Stimulated activated CD4-positive, alpha-beta T cell treated with anti-CD3 and anti-CD28 coated beads, Interleukin-15, amount 100 ng/mL, for 24 hours (primary cell): Measurements from ENCODE around the gene ANKS1A.
"Not testable (repeated sequence)": the region's sequence is repeated elsewhere in the genome, so short reads cannot be mapped to it uniquely, and the experiment has no call there.

Source experiments
- DNase-seq: peaks from one replicate; pipeline ENCODE4 v3.0.0-alpha.2; 2020

Gene ANKS1A

DNA sequence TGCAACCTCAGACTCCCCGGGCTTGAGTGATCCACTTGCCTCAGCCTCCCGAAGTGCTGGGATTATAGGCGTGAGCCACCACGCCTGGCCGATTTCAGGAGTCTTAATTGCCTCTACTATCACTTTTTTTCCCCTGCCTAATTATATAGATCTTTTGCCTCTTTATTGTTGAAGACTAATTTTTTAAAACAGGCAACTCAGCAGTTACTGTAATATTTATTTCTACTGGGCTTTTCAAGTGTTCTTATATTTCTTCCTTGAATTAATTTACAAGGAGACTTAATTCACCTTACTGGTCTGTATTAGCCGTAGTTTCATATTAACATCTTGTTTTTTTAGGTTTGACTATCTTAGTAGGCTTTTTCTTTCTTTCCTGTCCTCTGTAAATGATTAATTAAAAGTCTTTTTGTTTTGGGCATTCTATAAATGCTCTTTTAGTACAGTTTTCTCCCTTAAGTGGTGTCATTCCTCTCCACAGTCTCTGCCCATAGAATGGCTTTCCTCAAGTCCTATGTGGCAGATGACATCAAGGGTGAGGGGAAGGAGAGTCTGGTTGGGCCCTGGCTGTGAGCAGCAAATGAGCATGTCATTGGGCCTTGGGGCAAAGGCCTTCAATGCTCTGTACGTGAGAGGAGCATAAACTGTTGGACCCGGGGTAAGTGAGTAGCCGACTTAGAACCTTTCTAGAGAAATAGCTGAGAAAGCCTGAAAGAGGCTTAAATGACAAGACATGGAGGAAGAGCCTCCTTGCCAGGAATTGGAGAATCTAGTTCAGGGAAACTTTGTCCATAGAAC lies 36.0 kb downstream of the ANKS1A start:
- no peak for DNase-seq

- no peak for DNase-seq
Observed at GRCh38 chr6:34926655-34927054, 37.6 kb downstream of the ANKS1A start.

- DNase-seq, result no peak
Observed at GRCh38 chr6:34928220-34928619, 39.2 kb downstream of the ANKS1A start.

GRCh38 chr6:34928695-34929094 lies 39.6 kb downstream of the ANKS1A start:
- no peak for DNase-seq

- no peak for DNase-seq
Observed at GRCh38 chr6:34929241-34929978, 40.4 kb downstream of the ANKS1A start.

GRCh38 chr6:34930221-34930620 lies 41.2 kb downstream of the ANKS1A start:
- DNase-seq, result no peak

- not testable (repeated sequence) for DNase-seq
Observed at GRCh38 chr6:34932202-34932601, 43.1 kb downstream of the ANKS1A start.

DNA sequence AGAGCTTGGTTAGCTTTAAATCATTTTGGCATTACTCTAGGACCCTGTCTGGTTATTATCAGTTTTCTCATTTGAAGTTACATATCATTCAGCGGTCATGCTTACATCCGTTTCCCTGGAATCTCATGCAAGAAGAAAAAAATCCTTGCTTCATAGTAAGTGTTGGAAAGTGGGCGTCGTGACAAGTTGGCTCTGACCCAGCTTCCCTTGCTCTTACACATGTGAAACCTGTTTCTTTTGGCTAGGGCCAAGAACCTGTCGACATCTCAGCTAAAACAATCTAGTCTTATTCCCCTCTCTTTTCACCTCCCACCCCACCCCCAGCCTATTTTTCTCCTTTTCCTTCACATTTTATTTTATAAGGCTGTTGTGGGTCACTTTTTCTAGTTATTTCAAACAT lies 45.5 kb downstream of the ANKS1A start:
- DNase-seq, result no peak

GRCh38 chr6:34938268-34938667 lies 49.2 kb downstream of the ANKS1A start:
- DNase-seq, result no peak

DNA sequence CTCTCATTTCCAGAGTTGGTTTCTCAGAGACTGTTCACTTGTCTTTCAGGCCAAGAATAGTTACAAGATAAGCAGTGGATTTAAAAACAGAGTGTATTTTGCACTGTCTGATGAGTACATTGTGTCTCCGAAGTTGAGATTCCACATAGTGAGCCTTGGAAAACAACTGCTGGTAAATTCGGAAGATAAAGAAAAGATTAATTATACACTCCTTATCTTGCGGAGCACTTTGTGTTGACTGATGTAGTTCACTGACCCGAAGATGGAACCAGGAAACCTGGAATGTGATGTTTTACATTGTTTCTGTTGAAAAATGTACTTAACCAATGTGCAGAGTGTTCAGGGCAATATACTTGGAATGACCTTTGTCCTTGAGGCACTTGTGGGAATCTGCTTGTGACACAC lies 51.0 kb downstream of the ANKS1A start:
- no peak for DNase-seq

DNA sequence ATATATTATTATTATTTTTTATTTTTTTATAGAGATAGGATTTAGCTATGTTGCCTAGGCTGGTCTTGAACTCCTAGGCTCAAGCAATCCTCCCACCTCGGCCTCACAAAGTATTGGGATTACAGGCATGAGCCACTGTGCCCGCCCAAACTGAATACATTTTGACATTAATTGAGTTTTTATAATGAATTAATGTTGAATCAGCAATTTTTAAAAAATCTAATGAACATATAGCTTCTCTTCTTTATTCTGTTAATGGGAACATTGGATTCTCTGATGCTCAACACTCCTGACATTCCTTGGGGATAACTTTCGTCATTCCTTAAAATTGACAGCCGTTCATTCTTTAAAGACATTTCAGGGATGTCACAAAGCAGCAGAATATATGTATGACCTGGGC lies 52.4 kb downstream of the ANKS1A start:
- no peak for DNase-seq

- DNase-seq, result no peak
Observed at GRCh38 chr6:34945317-34945716, 56.3 kb downstream of the ANKS1A start.

DNA sequence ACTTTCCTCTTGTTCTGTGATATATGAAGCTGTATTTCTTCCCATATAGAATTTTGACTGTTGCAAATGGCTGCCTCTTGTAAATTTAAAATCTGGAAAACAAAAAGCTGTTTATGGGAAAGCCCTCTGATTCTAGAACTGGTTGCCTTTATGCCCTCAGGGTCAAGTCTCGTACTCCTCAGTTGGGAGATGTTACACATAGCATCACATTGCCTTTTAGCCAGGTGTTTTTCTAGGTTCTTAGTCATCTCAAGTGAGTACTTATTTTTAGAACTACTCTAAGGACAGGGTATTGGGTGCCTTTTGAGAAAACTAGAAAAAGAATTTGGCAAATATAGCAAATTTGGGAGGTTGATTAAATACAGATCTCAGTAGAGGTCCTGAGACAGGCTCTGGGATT lies 58.5 kb downstream of the ANKS1A start:
- no peak for DNase-seq

DNA sequence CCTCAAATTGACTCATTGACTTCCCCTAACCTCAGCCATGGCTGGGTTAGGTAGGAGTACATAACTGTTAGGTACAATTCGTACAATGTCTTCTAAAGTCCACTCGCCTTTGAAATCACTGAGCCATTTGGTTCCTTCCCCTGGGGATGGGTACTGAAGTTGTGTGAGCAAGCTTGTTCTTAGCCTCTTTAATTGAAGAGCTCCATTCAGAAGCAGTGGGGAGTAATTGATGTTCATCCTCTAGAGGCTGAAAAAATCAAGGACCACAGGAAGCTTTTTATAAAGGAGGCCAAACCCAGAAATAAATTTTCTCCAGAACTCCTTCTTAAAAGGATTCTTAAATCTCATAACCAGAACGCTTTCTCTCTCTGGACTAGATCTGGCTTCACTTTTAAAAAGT lies 60.6 kb downstream of the ANKS1A start:
- DNase-seq, result no peak

- no peak for DNase-seq
Observed at GRCh38 chr6:34950849-34951248, 61.8 kb downstream of the ANKS1A start.

DNA sequence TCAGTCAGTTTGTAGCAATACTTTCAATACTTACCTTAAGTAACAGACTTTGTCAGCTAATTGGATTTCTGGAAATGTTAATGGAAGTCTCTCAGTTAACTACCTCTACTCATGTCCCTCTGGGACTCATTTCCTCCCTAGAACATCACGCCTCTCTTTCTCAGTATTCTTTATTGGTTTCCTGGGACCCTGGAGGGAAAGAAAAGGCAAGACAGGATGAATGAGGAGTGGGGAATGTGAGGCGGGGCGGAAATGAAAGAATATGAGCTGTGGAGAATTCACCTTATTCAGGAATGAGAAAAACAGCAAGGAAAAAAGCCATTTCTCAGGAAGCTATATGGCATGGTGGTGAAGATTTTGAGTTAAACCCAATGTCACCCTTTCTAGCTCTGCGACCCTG lies 62.7 kb downstream of the ANKS1A start:
- no peak for DNase-seq

- no peak for DNase-seq
Observed at GRCh38 chr6:34953061-34954025, 64.3 kb downstream of the ANKS1A start.

GRCh38 chr6:34955442-34955841 lies 66.4 kb downstream of the ANKS1A start:
- no peak for DNase-seq

GRCh38 chr6:34957231-34957783 lies 68.3 kb downstream of the ANKS1A start:
- DNase-seq, result no peak

GRCh38 chr6:34958734-34959133 lies 69.7 kb downstream of the ANKS1A start:
- no peak for DNase-seq

GRCh38 chr6:34959224-34959623 lies 70.2 kb downstream of the ANKS1A start:
- DNase-seq, result no peak

- DNase-seq, result no peak
Observed at GRCh38 chr6:34961082-34961481, 72.0 kb downstream of the ANKS1A start.

DNA sequence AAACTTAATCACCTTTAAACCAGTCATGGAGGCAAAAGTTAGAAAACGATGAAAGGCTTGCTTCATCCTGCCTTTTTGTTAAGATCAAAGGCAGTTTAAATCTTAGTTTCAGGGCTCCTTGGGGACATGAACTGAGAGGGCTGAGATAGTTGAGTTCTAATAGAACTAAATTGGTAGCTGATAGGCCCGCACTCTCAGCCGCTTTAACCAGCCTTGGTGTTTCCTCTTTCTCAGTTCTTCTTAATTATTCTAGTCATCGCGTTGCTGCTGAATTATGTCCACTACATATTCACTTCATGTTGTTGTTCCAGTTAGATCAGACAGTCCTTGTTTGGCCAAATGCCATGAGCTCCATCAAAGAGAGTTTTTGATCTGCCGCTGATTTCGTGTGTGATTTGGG lies 72.5 kb downstream of the ANKS1A start:
- no peak for DNase-seq
